ENCODE data around the gene OR2C1.

The OR2C1 gene

GRCh38 chr16:3355589-3355988, at the start of gene OR2C1:
Gene OR2C1, plus strand, starts transcription at chr16:3355889. Its CDS starts 52 bp downstream, at chr16:3355941.
- no peak for DNase-seq (ENCODE audit: low read depth, low spot score)

DNA sequence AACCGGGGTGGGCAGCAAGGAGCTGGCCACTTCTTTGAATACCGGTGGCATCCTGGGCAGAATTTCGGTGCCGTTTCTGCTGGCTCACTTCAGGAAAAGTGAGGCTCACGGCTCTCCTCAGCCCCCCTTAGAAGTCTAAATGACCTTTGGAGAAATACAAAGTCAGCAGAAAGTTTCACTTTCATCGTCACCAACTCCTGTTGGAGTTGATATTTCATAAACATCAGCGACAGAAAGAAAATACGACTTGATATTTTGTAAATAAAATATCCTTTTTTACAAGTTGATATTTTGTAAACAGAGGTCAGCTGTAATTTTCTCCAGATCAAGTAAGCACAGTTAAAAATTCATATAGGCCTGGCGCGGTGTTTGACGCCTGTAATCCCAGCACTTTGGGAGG, 49.6 kb upstream of the OR2C1 start:
- no peak for DNase-seq (ENCODE audit: low read depth, low spot score)

DNA sequence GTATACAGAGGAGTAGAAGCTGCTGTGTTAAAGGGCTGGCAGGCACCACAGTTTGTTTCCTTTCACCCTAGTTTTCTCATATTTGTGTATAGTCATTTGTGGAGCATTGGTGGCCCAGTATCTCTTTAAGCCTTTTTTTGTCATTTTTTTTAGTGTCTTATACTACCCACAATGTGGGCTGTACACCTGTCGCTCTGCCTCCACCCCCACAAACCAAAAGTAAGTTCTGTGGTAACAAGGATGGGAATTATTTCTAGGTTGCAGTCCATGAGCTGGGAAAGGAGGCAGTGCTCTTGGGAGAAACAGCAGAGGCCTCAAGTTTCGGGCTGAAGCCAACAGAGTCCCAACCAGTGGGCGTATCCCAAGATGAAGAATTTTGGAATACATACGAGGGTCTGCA, 44.2 kb upstream of the OR2C1 start:
- DNase-seq (ENCODE audit: low read depth, low spot score) = no peak

- DNase-seq (ENCODE audit: low read depth, low spot score) = no peak
Measured at GRCh38 chr16:3317315-3317999, 38.2 kb upstream of the OR2C1 start.

DNA sequence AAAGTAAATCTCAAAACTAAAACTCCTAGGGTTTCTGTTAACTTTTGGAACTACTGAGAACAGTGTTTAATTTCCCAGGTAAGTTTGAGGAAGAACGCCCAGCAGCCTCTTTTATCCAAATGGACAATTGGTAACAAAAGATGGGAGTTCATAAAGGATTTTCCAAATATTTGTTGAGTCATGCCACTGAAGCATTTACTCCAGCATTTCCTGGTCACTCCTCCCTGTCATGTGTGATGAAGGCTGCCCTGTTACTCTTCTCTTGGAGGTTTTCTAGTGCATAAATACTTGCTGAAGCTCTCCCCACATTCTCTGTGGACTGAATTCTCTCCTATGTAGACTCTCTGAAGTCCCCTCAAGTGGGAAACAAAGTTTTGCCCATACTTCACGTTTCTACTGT, 33.9 kb upstream of the OR2C1 start:
- DNase-seq (ENCODE audit: low read depth, low spot score) = no peak

DNA sequence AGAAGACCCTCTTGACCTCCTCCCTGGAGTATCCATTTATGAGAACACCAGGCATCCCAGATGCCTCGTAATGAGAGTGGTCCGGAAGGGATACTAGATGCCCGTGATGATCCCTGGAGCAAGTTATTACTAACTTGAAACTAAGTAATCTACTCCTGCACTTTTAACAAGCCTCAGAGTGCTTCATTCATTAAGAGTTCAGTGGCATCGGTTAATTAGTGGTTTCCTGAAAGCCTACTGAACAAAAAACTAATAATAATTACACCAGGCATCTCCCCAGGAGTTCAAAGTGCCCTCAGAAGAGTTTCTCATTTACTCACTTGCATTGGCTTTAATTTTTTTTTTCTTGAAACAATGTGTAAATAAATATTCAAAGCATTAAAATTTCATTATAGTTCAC, 28.2 kb upstream of the OR2C1 start:
- no peak for DNase-seq (ENCODE audit: low read depth, low spot score)

DNA sequence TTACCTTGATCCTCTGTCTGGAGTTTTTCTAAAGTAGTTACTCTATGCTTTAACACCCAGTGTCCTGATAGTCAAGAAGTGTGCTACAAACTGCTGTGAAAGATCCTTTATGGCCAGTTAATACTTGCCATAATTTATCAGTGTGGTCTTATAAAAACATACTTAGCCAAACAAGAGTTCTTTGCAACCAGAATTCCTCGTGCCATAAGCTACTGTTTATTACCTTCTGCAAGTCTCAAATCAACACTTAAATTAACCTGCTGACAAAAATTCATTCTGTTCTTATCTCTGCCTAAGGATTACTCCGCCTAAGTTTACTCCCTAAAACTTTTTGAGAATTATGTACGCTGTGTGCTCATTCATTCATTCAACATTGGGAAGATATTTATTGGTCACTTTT, 27.6 kb upstream of the OR2C1 start:
- DNase-seq (ENCODE audit: low read depth, low spot score) = no peak

DNA sequence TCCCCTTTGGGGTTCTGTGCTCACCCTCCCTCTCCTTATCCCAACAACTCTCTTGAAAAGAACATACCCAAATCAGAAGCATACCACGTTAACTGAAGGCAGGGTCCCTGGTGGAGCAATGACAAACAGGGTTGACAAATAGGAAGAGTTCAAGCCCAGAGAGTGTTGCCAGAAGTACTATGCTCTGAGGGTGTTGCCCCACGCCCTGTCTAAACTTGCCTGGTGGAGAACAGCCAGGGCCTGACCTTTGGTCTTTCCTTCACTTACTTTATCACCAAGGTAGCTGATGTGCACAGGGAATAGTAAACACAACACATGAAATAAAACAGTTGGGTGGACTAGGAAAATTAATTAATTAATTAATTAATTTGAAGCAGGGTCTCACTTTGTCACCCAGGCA, 27.0 kb upstream of the OR2C1 start:
- DNase-seq (ENCODE audit: low read depth, low spot score) = no peak

GRCh38 chr16:3346041-3346440, 9.6 kb upstream of the OR2C1 start:
- no peak for DNase-seq (ENCODE audit: low read depth, low spot score)

DNA sequence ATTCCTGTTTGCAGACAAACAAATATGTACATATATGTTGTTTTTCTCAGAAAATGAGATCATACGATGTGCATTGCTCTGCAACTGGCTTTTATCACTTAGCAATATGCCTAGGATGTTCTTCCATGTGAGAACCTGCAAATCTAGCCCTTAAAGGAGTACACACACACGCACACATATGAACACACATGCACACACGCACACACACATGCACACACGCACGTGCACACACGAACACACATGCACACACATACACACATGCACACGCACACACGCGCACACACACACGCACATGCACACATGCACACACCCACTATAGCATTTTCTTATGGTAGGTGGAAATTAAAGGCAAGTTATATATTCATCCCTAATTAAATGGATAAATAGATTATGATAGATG, 8.1 kb upstream of the OR2C1 start:
- no peak for DNase-seq (ENCODE audit: low read depth, low spot score)

DNA sequence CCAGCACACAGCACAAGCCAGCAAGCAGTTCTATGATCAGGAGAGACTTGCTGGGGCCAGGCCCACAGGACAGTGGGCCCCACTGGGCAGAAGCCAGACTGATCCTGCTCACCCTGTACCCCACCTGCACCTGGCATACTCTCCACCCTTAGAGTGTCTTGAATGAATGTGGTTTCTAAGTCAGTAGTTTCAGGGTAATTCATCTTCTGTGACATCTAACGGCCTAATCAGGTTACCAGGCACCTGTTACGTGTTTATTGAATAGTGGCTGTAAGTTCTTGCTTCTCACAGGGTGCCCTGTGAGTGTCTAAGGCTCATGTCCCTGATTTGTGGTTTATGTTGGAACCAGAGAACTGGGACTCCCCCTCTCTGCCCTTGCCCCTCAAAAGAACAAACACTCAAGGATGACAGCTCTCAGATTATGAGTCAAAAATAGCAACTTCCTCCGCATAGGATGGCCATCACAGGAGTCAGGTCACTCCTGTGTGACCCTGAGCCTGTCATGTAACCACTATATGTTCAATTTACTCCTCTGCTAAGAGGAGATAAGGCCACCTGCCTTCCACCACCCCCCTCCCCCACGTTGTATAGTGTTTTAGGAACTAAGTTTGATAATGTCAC, 7.0 kb upstream of the OR2C1 start:
- DNase-seq (ENCODE audit: low read depth, low spot score) = no peak

- DNase-seq (ENCODE audit: low read depth, low spot score) = no peak
Measured at GRCh38 chr16:3349175-3349574, 6.5 kb upstream of the OR2C1 start.

DNA sequence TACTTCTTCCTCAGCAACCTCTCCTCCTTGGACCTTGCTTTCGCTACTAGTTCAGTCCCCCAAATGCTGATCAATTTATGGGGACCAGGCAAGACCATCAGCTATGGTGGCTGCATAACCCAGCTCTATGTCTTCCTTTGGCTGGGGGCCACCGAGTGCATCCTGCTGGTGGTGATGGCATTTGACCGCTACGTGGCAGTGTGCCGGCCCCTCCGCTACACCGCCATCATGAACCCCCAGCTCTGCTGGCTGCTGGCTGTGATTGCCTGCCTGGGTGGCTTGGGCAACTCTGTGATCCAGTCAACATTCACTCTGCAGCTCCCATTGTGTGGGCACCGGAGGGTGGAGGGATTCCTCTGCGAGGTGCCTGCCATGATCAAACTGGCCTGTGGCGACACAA, 429 bp downstream of the OR2C1 start:
- DNase-seq (ENCODE audit: low read depth, low spot score) = no peak

DNA sequence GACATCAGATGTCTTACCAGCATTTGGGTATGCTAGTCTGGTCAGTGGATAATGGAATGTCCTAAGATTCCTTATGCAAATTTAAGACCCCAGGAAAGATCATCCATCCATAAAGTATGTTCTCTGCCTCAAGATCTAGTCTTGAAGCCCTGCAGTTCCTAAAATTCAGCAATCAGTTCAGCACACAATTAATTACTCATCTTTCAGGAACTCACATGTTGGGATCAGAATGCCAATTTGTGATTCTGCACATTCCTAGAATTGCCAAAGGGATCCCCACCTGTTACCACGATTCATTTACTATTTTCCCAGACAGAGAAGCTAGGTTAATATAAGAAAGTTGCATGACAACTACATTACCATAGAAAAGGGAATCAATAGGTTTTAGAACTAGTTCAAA, 3.2 kb downstream of the OR2C1 start:
- DNase-seq (ENCODE audit: low read depth, low spot score) = no peak

DNA sequence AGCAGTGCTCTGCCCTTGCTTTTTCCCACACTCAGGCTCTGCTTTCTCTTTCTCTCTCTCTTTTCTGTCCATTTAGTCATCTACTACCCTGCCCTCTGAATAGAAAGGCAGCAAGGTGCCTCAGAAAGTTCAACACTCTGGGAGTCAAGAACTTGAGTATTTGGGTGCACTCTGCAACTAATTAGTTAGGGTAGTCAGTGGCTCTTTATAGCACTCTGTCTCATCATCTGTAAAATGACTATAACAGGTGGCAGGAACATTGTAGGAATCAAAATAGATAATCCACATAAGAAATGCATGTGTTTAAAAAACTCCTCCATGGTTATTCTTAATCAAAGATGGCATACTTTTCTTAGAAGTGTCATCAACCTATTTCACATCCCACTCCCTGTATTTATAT, 7.2 kb downstream of the OR2C1 start:
- no peak for DNase-seq (ENCODE audit: low read depth, low spot score)

DNA sequence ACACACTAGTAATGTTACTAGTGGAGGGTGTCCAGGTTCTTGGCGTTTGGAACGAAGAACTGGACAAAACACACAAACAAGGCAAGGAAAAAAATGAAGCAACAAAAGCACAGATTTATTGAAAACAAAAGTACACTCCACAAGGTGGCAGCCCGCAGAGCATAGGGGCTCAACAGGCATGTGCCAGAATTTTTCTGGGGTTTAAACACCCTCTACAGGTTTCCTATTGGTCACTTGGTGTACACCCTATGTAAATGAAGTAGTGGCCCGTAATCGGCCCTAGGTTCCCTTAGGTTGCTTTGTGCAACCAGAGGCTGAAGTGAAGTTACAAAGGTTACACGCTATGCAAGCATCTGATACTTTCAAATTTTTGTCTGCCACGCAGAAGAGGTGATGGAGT, 8.1 kb downstream of the OR2C1 start:
- DNase-seq (ENCODE audit: low read depth, low spot score) = no peak

DNA sequence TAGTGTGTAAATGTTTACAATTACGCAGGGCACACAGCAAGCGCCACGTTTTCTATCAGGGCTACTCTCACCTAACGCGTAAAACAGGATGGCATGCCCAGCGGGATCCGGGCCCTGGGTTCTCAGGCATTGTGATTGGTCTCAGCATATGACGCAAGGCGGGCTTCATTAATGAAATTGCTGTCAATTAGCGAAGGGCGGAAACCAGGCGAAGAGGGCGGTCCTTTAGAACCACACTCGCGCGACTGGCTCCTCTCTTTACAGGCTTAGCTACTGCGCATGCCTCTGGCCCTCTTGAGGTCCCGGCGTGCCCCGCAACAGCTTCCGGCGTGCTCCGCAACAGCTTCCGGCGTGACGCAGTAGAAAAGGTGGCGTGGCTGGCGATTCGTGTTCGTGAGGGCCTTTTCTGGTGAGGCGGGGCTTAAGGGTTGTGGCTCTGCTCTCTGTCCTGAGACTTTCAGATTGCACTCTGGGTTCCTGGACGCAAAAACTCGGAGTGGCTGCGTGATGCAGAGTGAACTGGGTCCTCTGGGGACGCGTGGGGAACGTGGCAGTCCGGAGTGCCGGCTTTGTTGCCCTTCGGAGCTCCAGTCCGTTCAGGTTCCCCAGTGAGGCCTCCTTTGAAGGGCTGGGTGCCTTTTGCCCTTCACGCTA, 9.2 kb downstream of the OR2C1 start:
- DNase-seq (ENCODE audit: low read depth, low spot score) = peak; percentile 83

GRCh38 chr16:3369073-3369472, 13.4 kb downstream of the OR2C1 start:
- DNase-seq (ENCODE audit: low read depth, low spot score) = no peak

DNA sequence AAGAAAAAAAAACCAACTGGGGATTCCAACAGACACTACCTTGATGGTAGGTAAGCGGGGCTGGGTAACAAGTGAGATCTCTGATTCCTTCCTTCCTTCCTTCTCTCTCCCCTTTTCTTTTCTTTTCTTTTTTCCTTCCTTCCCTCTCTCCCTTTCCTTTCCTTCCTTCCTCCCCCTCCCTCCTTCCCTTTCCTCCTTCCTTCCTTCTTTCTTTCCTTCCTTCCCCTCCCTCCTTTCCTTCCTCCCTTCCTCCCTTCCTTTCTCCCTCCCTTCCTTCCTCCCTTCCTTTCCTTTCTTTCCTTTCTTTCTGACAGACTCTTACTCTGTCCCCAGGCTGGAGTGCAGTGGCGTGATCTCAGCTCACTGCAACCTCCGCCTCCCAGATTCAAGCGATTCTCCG, 20.0 kb downstream of the OR2C1 start:
- DNase-seq (ENCODE audit: low read depth, low spot score) = no peak

DNA sequence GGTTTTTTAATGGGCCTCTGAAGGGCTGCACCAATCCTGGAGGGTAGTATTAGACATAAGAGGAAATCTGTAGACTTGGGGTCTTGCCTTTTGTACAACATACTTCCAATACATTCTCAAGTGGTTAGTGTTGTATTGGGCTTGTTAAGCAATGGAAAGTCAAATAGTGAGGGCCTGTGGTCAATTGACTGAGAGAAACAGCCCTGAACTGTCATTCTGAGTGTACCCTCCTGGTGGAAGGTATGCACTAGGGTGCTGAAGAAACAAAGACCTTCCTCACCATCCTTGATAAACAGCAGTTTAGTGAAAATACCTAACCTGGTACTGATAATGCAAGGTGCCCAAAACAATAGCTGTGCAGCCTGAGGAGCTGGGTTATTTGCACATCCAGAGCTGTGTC, 22.2 kb downstream of the OR2C1 start:
- no peak for DNase-seq (ENCODE audit: low read depth, low spot score)

DNA sequence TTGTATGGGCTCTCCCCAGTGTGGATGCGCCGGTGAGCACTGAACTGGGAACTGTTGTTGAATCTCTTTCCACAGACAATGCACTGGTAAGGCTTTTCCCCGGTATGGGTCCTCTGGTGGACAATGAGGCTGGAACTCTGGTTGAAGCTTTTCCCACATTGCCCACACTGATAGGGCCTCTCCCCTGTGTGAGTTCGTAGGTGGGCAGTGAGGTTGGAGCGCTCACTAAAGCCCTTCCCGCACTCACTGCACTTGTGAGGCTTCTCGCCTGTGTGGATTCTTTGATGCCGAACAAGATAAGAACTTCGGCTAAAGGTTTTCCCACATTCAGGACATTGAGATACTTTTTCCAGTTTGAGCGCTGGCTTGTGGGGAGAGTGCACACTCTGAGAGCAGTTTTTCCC, 27.4 kb downstream of the OR2C1 start:
- DNase-seq (ENCODE audit: low read depth, low spot score) = no peak

DNA sequence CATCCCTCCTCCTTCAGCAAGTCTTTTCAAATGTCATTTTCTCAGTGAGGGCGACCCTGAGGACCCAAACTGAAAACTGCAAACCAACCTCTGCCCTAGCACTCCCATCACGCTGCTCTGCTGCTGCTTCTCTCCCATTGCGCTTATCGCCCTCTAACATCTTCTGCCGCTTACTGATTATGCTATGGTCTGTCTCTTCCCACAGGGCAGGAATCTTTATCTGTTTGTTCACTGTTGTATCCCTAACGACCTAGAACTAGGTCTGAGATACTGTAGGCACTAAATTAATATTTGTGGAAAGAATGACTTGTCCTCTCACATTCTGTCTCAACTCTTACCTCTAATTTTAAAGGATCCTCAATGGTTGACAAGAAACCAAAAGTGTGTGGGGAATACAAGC, 32.6 kb downstream of the OR2C1 start:
- DNase-seq (ENCODE audit: low read depth, low spot score) = no peak

DNA sequence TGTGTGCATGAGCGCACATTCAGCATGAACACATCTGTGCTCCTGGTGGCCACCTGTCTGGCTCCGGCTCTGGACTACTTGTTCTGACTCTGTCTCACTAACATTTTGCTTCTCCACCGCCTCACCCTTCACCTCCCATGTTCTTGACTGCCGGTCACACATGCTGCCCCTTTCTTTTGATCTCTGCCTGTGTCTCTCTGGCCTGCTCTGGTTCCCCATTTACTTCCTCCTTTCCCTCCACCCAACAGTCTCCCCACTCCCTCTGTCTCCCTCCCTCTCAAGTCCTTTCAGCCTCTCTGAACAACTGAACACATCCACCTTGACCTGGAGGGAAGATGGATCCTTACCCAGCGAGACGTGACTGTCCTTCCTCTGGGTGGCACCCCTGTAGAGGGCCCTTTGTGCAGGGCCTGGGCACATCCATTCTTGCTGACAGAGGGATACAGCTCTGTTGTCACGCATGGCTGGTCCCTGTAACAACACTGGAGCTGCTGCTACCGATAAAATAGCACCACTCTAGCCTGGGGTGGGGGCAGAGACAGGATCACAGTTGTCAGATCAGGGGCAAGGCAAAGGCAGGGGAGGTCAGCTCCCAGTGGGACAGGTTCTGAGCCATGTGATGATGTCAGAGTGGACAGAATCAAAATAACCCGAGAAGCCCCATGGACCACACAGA, 34.1 kb downstream of the OR2C1 start:
- DNase-seq (ENCODE audit: low read depth, low spot score) = no peak

All from smooth muscle cell of the brain vasculature (primary cell).